ENCODE measurements around the gene SGCG.

SGCG gene

GRCh38 chr13:23349161-23349897, 168.6 kb downstream of the SGCG start:
- Histone ChIP-seq H3F3A (ENCODE audit: insufficient read depth, low read length) (no peaks in the 10 kb centered on the region), H2AFZ (ENCODE audit: low read length) (no peak overlapping the region), H3K36me3 (ENCODE audit: insufficient read depth, low read length) (peaks cover 8% of the 10 kb centered on the region), H3K4me1 (ENCODE audit: insufficient read depth, low read length, severe bottlenecking) (no peaks in the 10 kb centered on the region), H3K4me3 (ENCODE audit: low read depth, low read length, poor library complexity, severe bottlenecking) (no peak overlapping the region), H3K79me2 (ENCODE audit: insufficient read depth, low read length) (no peaks in the 10 kb centered on the region), H3K4me2 (ENCODE audit: low read length) (no peak overlapping the region), H3K9me2 (ENCODE audit: low read depth, low read length) (no peaks in the 10 kb centered on the region), H3K9ac (ENCODE audit: low read length) (no peak overlapping the region), H4K20me1 (ENCODE audit: insufficient read depth, low read length) (no peaks in the 10 kb centered on the region), H3K9me3 (ENCODE audit: low read length) (no peaks in the 10 kb centered on the region), H3K27me3 (ENCODE audit: insufficient read depth, low read length) (no peaks in the 10 kb centered on the region), H3K27ac (ENCODE audit: low read depth, low read length, poor library complexity, severe bottlenecking) (no peak overlapping the region)
- TF ChIP-seq EZH2 (IDR thresholded peaks at IDR 0.05; ENCODE audit: borderline replicate concordance, low read length) = no peak
- TF ChIP-seq, protein P1, sequence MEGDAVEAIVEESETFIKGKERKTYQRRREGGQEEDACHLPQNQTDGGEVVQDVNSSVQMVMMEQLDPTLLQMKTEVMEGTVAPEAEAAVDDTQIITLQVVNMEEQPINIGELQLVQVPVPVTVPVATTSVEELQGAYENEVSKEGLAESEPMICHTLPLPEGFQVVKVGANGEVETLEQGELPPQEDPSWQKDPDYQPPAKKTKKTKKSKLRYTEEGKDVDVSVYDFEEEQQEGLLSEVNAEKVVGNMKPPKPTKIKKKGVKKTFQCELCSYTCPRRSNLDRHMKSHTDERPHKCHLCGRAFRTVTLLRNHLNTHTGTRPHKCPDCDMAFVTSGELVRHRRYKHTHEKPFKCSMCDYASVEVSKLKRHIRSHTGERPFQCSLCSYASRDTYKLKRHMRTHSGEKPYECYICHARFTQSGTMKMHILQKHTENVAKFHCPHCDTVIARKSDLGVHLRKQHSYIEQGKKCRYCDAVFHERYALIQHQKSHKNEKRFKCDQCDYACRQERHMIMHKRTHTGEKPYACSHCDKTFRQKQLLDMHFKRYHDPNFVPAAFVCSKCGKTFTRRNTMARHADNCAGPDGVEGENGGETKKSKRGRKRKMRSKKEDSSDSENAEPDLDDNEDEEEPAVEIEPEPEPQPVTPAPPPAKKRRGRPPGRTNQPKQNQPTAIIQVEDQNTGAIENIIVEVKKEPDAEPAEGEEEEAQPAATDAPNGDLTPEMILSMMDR (IDR thresholded peaks at IDR 0.05; ENCODE audit: low read length) = no peak

DNA sequence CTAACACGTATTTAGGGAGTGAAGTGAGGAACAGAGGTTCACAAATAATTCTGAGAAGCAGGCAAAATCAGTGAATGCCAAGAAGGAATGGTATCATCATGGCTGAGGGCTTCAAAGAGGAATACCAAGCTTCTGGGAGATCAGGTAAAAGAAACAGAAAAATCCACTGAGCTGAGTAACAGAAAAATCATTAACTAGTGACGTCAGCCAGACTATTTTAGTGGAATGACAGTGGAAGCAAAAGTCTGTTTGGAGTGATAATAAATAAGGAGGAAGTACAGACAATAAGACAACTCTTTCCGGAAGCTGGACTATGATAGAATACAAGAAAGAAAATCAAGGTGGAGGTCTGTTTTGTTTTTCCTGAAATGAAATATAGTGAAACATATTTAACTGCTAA, 169.2 kb downstream of the SGCG start:
- H3K27ac ChIP-seq (ENCODE audit: low read depth, low read length, poor library complexity, severe bottlenecking) = no peak overlapping the region
- no peaks in the 10 kb centered on the region for H3K9me3 ChIP-seq (ENCODE audit: low read length)
- H3K27me3 ChIP-seq (ENCODE audit: insufficient read depth, low read length) = no peaks in the 10 kb centered on the region
- H3K4me3 ChIP-seq (ENCODE audit: low read depth, low read length, poor library complexity, severe bottlenecking) = no peak overlapping the region
- no peak overlapping the region for H2AFZ ChIP-seq (ENCODE audit: low read length)
- no peaks in the 10 kb centered on the region for H3F3A ChIP-seq (ENCODE audit: insufficient read depth, low read length)
- H3K36me3 ChIP-seq (ENCODE audit: insufficient read depth, low read length) = peaks cover 14% of the 10 kb centered on the region
- no peak overlapping the region for H3K9ac ChIP-seq (ENCODE audit: low read length)
- no peak for TF ChIP-seq EZH2 (IDR thresholded peaks at IDR 0.05; ENCODE audit: borderline replicate concordance, low read length)
- TF ChIP-seq, protein P1 (IDR thresholded peaks at IDR 0.05; ENCODE audit: low read length) = no peak
- no peaks in the 10 kb centered on the region for H3K4me1 ChIP-seq (ENCODE audit: insufficient read depth, low read length, severe bottlenecking)
- H3K79me2 ChIP-seq (ENCODE audit: insufficient read depth, low read length) = no peaks in the 10 kb centered on the region
- H3K9me2 ChIP-seq (ENCODE audit: low read depth, low read length) = no peaks in the 10 kb centered on the region
- H3K4me2 ChIP-seq (ENCODE audit: low read length) = no peak overlapping the region
- no peaks in the 10 kb centered on the region for H4K20me1 ChIP-seq (ENCODE audit: insufficient read depth, low read length)

DNA sequence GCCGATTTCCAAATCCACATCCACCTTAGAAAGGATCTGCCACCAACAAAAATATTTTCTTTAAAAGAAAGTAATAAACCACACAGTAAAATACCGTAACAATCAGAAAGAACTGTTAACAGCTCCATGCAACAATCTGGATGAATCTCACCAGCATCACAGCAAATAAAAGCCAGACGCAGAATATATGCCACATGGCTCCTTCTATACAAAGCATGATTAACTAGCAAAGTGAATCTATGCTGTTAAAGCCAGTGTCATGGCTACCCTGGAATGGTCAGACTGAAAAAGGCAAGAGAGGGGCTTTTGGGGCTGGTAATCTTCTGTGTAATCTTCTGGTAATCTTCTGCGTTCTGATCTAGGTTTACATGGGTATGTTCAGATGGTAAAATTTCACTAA, 171.4 kb downstream of the SGCG start:
- TF ChIP-seq, protein P1 (IDR thresholded peaks at IDR 0.05; ENCODE audit: low read length) = no peak
- TF ChIP-seq EZH2 (IDR thresholded peaks at IDR 0.05; ENCODE audit: borderline replicate concordance, low read length) = no peak
- H3K4me2 ChIP-seq (ENCODE audit: low read length) = no peak overlapping the region
- no peak overlapping the region for H3K27ac ChIP-seq (ENCODE audit: low read depth, low read length, poor library complexity, severe bottlenecking)
- H4K20me1 ChIP-seq (ENCODE audit: insufficient read depth, low read length) = no peaks in the 10 kb centered on the region
- no peaks in the 10 kb centered on the region for H3K9me2 ChIP-seq (ENCODE audit: low read depth, low read length)
- no peaks in the 10 kb centered on the region for H3K79me2 ChIP-seq (ENCODE audit: insufficient read depth, low read length)
- H3K9me3 ChIP-seq (ENCODE audit: low read length) = no peaks in the 10 kb centered on the region
- H2AFZ ChIP-seq (ENCODE audit: low read length) = no peak overlapping the region
- no peak overlapping the region for H3K9ac ChIP-seq (ENCODE audit: low read length)
- peaks cover 17% of the 10 kb centered on the region for H3K36me3 ChIP-seq (ENCODE audit: insufficient read depth, low read length)
- no peaks in the 10 kb centered on the region for H3K27me3 ChIP-seq (ENCODE audit: insufficient read depth, low read length)
- no peak overlapping the region for H3K4me3 ChIP-seq (ENCODE audit: low read depth, low read length, poor library complexity, severe bottlenecking)
- no peaks in the 10 kb centered on the region for H3K4me1 ChIP-seq (ENCODE audit: insufficient read depth, low read length, severe bottlenecking)
- H3F3A ChIP-seq (ENCODE audit: insufficient read depth, low read length) = no peaks in the 10 kb centered on the region
